GM12875 (cell line): ENCODE data around the gene LMF2.

Source experiments
- H3K4me3 ChIP-seq: one replicate; pipeline ENCODE4 v1.5.1; 2011; ENCODE audit warnings: low read depth, low read length, control low read depth
- TF ChIP-seq, protein P1 (sequence below): IDR thresholded peaks from 2 replicates; pipeline ENCODE4 v1.5.1; 2011; ENCODE audit warnings: low read depth, mild to moderate bottlenecking, control low read depth, inconsistent platforms, low read length, moderate library complexity, borderline replicate concordance; ENCODE audit not compliant: insufficient read depth

The LMF2 gene

DNA sequence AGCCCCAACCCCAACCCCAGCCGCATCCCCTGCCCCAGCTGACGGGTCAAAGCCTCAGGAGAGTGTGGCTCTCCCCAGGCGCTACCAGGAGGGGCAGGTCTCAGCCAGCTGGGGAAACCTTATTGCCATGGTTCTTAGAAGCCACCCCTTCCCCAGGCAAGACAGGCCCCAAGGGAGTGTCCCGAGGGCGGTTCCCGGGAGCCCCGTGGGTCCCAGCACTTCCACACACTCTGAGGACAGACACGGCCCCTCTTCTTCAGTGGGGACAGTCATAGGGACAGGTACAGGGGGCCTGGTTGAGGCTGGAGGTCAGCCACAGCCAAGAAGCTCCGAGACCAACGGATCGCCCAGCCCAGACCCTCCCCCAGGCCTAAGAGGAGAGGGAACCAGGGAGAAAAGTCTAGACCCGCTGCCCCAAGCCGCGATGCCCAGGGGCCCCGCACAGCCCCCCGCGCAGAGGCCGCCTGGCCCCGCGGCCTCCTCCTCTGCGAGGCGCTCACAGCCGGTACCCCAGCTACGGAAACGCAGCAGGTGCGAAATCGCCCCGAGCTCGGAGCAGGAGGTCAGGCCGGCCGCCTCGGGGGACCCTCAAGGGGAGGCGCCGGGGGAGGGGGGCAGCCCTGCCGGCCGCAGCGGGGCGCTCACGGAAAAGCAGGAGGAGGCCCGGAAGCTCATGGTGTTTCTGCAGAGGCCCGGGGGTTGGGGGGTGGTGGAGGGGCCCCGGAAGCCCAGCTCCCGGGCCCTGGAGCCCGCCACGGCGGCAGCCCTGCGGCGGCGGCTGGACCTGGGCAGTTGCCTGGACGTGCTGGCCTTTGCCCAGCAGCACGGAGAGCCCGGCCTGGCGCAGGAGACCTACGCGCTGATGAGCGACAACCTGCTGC, 40.8 kb upstream of the LMF2 start:
- H3K4me3 ChIP-seq: peak overlapping the region; percentile 56
- TF ChIP-seq, protein P1, sequence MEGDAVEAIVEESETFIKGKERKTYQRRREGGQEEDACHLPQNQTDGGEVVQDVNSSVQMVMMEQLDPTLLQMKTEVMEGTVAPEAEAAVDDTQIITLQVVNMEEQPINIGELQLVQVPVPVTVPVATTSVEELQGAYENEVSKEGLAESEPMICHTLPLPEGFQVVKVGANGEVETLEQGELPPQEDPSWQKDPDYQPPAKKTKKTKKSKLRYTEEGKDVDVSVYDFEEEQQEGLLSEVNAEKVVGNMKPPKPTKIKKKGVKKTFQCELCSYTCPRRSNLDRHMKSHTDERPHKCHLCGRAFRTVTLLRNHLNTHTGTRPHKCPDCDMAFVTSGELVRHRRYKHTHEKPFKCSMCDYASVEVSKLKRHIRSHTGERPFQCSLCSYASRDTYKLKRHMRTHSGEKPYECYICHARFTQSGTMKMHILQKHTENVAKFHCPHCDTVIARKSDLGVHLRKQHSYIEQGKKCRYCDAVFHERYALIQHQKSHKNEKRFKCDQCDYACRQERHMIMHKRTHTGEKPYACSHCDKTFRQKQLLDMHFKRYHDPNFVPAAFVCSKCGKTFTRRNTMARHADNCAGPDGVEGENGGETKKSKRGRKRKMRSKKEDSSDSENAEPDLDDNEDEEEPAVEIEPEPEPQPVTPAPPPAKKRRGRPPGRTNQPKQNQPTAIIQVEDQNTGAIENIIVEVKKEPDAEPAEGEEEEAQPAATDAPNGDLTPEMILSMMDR: 0 out of 2 replicates have a peak, but pooled peaks have one; percentile 4

DNA sequence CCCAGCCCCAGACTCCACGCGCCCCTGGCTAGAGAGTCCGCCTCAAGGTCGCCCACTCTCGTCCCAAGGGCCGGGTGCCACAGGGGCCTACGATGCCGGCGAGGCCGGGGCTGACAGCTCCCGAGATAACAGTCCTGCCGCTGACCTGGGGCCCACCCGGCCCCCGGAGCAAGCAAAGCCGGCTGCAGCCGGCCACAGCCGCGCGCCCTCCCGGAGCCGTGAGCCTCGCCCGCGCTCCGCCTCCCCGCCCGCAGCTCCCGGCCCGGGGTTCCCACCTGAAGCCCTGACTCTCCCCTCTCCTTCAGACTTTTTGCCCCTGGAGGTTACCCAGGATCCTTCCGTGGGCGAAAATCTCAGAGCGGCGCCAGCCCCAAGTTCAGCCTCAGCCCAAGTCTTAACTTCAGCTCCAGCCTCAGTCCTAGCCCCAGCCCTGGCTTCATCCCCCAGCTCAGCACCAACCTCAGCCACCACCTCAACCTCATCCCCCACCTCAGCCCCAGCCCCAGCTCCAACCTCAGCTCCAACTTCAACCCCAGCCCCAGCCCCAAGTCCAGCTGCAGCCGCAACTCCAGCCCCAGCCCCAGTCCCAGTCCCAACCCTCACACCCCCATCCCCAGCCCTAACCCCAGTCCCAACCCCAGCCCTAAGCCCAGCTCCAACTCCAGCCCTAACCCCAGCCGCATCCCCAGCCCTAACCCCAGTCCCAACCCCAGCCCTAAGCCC, 39.9 kb upstream of the LMF2 start:
- no peak overlapping the region for H3K4me3 ChIP-seq
- TF ChIP-seq, protein P1: no peak

DNA sequence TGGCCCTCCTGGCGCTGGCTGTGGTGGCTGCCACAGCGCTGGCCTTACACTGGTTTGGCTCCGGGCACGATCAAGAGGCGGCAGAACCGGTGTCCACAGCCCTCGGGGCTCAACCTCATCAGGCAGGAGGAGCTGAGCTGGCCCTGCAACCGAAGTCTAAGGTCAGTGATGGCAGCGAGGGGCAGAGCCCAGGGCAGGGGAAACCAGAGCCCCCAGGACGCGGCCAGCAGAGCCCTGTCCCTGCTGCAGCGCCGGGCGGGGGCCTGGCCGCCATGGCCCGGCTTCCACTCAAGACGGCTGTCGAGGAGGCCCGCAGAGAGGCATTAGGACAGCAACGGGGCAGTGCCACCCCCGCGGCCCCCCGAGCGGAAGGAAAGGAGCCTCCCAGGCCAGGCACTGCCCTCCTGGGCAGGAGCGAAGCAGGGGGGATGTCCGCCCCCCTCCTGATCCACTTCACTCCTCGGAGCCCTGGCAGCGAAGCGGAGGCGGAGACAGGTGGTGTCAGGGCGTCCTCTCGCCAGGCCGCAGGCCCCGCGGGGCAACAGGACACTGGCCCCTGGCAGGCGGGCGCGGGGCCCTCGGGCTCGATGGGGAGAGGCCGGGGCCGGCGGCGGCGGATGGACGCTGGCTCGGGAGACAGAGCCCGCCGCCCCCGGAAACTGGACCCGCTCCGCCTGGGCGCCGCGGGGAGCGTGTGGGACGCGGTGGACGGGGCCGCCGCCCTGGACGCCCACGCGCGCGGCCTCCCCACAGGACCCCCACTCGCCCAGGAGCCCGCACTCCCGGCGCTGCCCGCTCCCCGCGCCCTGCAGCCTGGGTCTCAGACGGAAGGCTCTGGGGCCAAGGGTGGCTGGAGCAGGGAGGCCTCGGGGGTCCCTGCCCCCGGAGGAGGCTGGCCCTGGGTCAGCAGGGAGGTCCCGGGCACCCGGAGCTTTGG, 39.1 kb upstream of the LMF2 start:
- no peak overlapping the region for H3K4me3 ChIP-seq
- TF ChIP-seq, protein P1: no peak

DNA sequence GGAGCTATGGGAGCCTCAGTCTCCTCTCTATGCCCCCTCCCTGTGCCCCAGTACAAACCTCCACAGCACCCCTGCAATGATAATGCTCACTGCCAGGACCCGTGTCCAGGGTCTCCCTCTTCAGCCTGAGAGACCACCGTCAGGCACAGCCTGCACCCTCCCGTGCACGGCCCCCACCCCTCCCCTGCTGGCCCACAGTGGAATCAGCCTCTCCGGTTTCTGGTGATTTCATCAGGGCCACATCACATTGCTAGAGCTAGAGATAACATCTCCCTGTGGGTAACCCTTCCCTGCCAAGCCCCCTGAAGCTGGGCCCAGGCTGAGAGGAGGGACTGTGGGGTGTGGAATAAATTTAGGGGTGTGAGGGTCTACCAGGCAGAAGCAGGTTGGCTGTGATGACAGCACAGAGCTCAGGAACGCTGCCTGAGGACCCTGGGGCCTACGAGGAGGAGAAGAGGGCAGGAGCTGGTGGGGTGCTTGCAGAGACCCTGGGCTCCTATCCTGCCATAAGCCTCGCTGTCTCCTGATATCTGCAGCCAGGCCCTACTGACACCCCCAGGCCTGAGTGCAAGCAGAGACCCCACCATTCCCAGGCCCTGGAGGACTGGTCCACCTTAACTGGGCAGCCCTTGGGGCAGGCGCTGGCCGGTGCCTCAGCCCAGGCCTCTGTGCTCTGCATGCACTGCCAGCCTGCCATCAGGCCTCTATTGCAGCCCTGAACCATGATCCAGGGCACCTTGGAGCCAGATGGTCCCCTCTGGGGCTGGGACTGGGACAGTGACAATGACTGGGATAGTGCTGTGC, 38.2 kb upstream of the LMF2 start, which contains the start of gene KLHDC7B:
TSS of gene KLHDC7B (plus strand) at position 378 of the 804 bp plus-strand sequence. CDS start at position 723, 345 bp downstream.
- H3K4me3 ChIP-seq: no peak within 1 kb of the TSS
- TF ChIP-seq, protein P1: peak; percentile 25; the same call in 1 of the 2 replicates

DNA sequence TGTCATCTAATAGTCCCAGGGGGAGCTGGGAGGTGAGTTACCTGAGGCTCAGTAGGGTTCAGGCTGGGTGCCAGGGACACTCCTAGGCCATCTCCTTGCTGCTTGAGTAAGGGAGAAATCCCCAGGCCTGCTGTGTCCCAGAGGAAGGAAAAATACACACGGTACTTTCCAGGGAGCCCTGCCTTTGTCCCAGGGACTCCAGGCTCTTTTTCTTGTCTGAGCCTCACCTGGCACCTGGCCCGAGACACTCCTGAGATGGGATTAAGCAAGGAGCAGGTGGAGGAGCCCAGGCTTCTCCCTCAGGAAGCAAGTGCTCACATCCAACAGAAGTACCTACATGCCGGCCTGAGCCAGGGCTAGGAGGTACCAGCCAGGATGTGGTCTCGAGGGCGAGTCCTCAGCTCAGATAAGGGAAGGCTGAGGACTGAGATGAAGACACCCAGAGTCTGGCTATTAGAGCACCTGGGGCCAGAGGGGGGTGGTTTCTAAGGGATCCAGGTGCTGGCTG, 37.3 kb upstream of the LMF2 start:
- TF ChIP-seq, protein P1: no peak
- no peak overlapping the region for H3K4me3 ChIP-seq

DNA sequence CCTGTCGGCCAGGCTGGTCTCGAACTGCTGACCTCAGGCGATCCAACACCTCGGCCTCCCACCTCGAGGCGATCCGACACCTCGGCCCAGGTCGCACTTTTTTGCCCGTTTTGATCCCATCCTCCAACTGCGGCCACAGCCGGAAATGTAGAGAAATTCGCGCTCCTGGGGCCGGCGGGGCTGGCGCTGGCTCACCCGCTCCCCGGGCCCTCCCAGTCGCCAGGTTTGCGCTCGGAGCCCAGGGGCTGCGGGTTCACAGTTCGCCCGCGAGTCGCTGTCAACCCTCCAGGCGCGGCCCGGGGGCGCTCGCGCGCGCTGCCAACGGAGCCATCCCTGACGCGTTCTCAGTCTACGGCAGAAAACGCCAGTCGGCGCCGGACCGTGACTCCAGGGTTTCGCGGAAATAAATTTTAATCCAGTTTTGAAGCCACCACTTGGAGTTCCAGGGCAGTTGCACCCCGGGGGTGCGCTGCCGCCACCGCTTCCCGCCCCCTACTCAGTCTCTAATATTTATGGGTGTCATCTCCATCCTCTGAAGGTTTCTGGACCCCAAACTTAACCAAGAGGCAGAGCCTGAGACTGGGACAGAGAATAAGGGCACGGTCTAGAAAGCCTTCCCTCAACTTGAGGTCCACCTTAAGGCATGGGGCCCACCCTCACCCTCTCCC, 36.7 kb upstream of the LMF2 start:
- TF ChIP-seq, protein P1: peak; percentile 73
- H3K4me3 ChIP-seq: peak overlapping the region; percentile 2
